IMR-90 (cell line): Measurements from ENCODE around the gene PLD6. TPM values are rescaled to one million over a fixed set of nuclear protein-coding genes. Genes with fewer than 3 reads are reported as not detected.

Source experiments
- ATAC-seq: fragments of 200-7000 bp; cut with Tn5 transposase; 2 replicates; pipeline ENCODE4 v1.9.1; 2020; ENCODE audit warnings: low read depth, mild to moderate bottlenecking, moderate library complexity
- BruUV-seq: library from RNA; stranded (reverse); fragments of 400-500 nt; replicated peaks from 2 replicates; lab custom pipeline; 2021; lab: Mats Ljungman, UMichigan
- CTCF ChIA-PET: fragments of 300-600 bp; formaldehyde crosslinking; extraction: SDS; loops from one replicate; lab custom pipeline; 2021; ENCODE audit warnings: antibody characterized with exemption; lab: Yijun Ruan, JAX
- POLR2A ChIA-PET: fragments of 300-600 bp; sonication (Branson Sonifier 250); formaldehyde crosslinking; loops from one replicate; lab custom pipeline; 2022; ENCODE audit warnings: antibody characterized with exemption; ENCODE audit not compliant: unreplicated experiment; lab: Charles Lee
- DNase-seq: peaks from one replicate; pipeline ENCODE4 v3.0.0; 2013
- H2AFZ ChIP-seq: replicated peaks from 2 replicates; pipeline ENCODE3; 2013; ENCODE audit warnings: low read length, mild to moderate bottlenecking; ENCODE audit not compliant: poor library complexity
- H2AK5ac ChIP-seq: 2 replicates; pipeline ENCODE4 v1.6.1; 2013; ENCODE audit warnings: low read depth, low read length, inconsistent platforms
- H2AK9ac ChIP-seq: replicated peaks from 2 replicates; pipeline ENCODE3; 2013; ENCODE audit warnings: mild to moderate bottlenecking, low read depth, low read length, moderate library complexity; ENCODE audit not compliant: poor library complexity
- H2BK120ac ChIP-seq: 2 replicates; pipeline ENCODE4 v1.6.1; 2013; ENCODE audit warnings: low read depth, low read length, inconsistent platforms
- H2BK15ac ChIP-seq: 3 replicates; pipeline ENCODE4 v1.6.1; 2013; ENCODE audit warnings: low read depth, low read length, inconsistent platforms
- H2BK20ac ChIP-seq: 2 replicates; pipeline ENCODE4 v1.6.1; 2013; ENCODE audit warnings: low read depth, mild to moderate bottlenecking, inconsistent platforms, low read length, moderate library complexity
- H2BK5ac ChIP-seq: 2 replicates; pipeline ENCODE4 v1.6.1; 2013; ENCODE audit warnings: mild to moderate bottlenecking, low read depth, low read length, inconsistent platforms; ENCODE audit not compliant: poor library complexity, severe bottlenecking
- H3K14ac ChIP-seq: replicated peaks from 2 replicates; pipeline ENCODE4 v1.6.1; 2013; ENCODE audit warnings: low read depth, low read length, inconsistent platforms
- H3K18ac ChIP-seq: 2 replicates; pipeline ENCODE4 v1.6.1; 2013; ENCODE audit warnings: low read depth, low read length, control low read depth
- H3K23ac ChIP-seq: 2 replicates; pipeline ENCODE4 v1.6.1; 2013; ENCODE audit warnings: low read depth, low read length, inconsistent platforms
- H3K27ac ChIP-seq: 2 replicates; pipeline ENCODE4 v1.5.1; 2013; ENCODE audit warnings: mild to moderate bottlenecking, control low read depth, low read length; ENCODE audit not compliant: insufficient read depth
- H3K27me3 ChIP-seq: 2 replicates; pipeline ENCODE4 v1.6.1; 2013; ENCODE audit warnings: low read length; ENCODE audit not compliant: control insufficient read depth, insufficient read depth
- H3K36me3 ChIP-seq: 2 replicates; pipeline ENCODE4 v1.6.1; 2013; ENCODE audit warnings: low read length, mixed read lengths; ENCODE audit not compliant: control insufficient read depth, insufficient read depth
- H3K4ac ChIP-seq: 2 replicates; pipeline ENCODE4 v1.6.1; 2013; ENCODE audit warnings: low read depth, low read length, inconsistent platforms
- H3K4me1 ChIP-seq: 2 replicates; pipeline ENCODE4 v1.6.1; 2013; ENCODE audit warnings: low read length, mixed read lengths; ENCODE audit not compliant: control insufficient read depth, insufficient read depth
- H3K4me2 ChIP-seq: 2 replicates; pipeline ENCODE4 v1.6.1; 2013; ENCODE audit warnings: low read depth, mild to moderate bottlenecking, control low read depth, low read length, moderate library complexity
- H3K4me3 ChIP-seq: 2 replicates; pipeline ENCODE4 v1.5.1; 2013; ENCODE audit warnings: low read depth, mild to moderate bottlenecking, control low read depth, low read length, moderate library complexity; ENCODE audit not compliant: insufficient read depth
- H3K56ac ChIP-seq: 2 replicates; pipeline ENCODE4 v1.6.1; 2013; ENCODE audit warnings: low read length, inconsistent platforms; ENCODE audit not compliant: insufficient read depth; ENCODE audit errors: extremely low read depth
- H3K79me1 ChIP-seq, 2 experiments: 2 replicates each; pipeline ENCODE4 v1.6.1; 2013; ENCODE audit warnings: low read length in 2 of 2, inconsistent platforms in 1 of 2, low read depth in 1 of 2
- H3K9ac ChIP-seq: 2 replicates; pipeline ENCODE4 v1.6.1; 2013; ENCODE audit warnings: low read depth, low read length, control low read depth
- H3K9me1 ChIP-seq: 2 replicates; pipeline ENCODE4 v1.6.1; 2013; ENCODE audit warnings: low read length, inconsistent platforms; ENCODE audit not compliant: insufficient read depth
- H3K9me3 ChIP-seq: 2 replicates; pipeline ENCODE4 v1.6.1; 2013; ENCODE audit warnings: low read length; ENCODE audit not compliant: control insufficient read depth, insufficient read depth
- H4K20me1 ChIP-seq: 2 replicates; pipeline ENCODE4 v1.6.1; 2013; ENCODE audit warnings: low read length, inconsistent platforms; ENCODE audit not compliant: insufficient read depth
- H4K5ac ChIP-seq: 2 replicates; pipeline ENCODE4 v1.6.1; 2013; ENCODE audit warnings: mild to moderate bottlenecking, low read depth, low read length, control low read depth
- H4K8ac ChIP-seq, 2 experiments: 2 replicates each; pipeline ENCODE4 v1.6.1; 2013; ENCODE audit warnings: low read depth in 2 of 2, low read length in 2 of 2, control low read depth in 1 of 2, inconsistent platforms in 1 of 2
- H4K91ac ChIP-seq: 2 replicates; pipeline ENCODE4 v1.6.1; 2013; ENCODE audit warnings: low read depth, low read length, inconsistent platforms; ENCODE audit not compliant: insufficient read depth
- BHLHE40 ChIP-seq: fragments of 150-350 bp; IDR thresholded peaks from 2 replicates; pipeline ENCODE4 v1.6.1; 2016; ENCODE audit warnings: mild to moderate bottlenecking, low read depth, low read length
- CEBPB ChIP-seq: IDR thresholded peaks from 2 replicates; pipeline ENCODE4 v1.6.1; 2012; ENCODE audit warnings: low read depth, low read length, improper control_type of control experiment
- FOS ChIP-seq: fragments of 150-350 bp; IDR thresholded peaks from 2 replicates; pipeline ENCODE4 v1.6.1; 2016; ENCODE audit warnings: low read depth, low read length
- MAFK ChIP-seq: IDR thresholded peaks from 2 replicates; pipeline ENCODE4 v1.6.1; 2012; ENCODE audit warnings: low read depth, low read length, improper control_type of control experiment
- MAZ ChIP-seq: IDR thresholded peaks from 2 replicates; pipeline ENCODE4 v1.6.1; 2012; ENCODE audit warnings: low read depth, mild to moderate bottlenecking, low read length, improper control_type of control experiment, moderate library complexity, borderline replicate concordance
- MXI1 ChIP-seq: IDR thresholded peaks from 2 replicates; pipeline ENCODE4 v1.6.1; 2012; ENCODE audit warnings: low read depth, mild to moderate bottlenecking, low read length, moderate library complexity, borderline replicate concordance
- NFE2L2 ChIP-seq: fragments of 150-350 bp; IDR thresholded peaks from 2 replicates; pipeline ENCODE4 v1.6.1; 2016; ENCODE audit warnings: low read depth, mild to moderate bottlenecking, low read length
- POLR2A ChIP-seq: IDR thresholded peaks from 2 replicates; pipeline ENCODE4 v1.6.1; 2012; ENCODE audit warnings: mild to moderate bottlenecking, low read depth, low read length
- RCOR1 ChIP-seq: IDR thresholded peaks from 2 replicates; pipeline ENCODE4 v1.6.1; 2012; ENCODE audit warnings: mild to moderate bottlenecking, low read length, improper control_type of control experiment; ENCODE audit not compliant: insufficient replicate concordance
- RFX5 ChIP-seq: IDR thresholded peaks from 2 replicates; pipeline ENCODE4 v1.8.0; 2012; ENCODE audit warnings: low read depth, mild to moderate bottlenecking, low read length, moderate library complexity
- WGBS, 2 experiments: methylation state at CpG; one replicate each; pipeline versions ENCODE4 v1.1.5 to v1.1.7; 2013; ENCODE audit warnings: missing lambda C conversion rate in 2 of 2; ENCODE audit not compliant: insufficient read length in 1 of 2; ENCODE audit errors: extremely low coverage in 2 of 2; 5-methylcytosine and 5-hydroxymethylcytosine counted together
- dilution Hi-C: fragments of 300-500 bp; cut with HindIII; formaldehyde crosslinking; loops from one replicate; pipeline ENCODE4 v1.14.3; 2018; ENCODE audit warnings: low sequenced_read_pairs; ENCODE audit not compliant: unreplicated experiment
- in situ Hi-C: fragments of 300-500 bp; cut with MboI; formaldehyde crosslinking; loops from 3 replicates; pipeline ENCODE4 v1.14.3; 2019; ENCODE audit warnings: low sequenced_read_pairs, inconsistent platforms, mixed read lengths
- intact Hi-C: fragments of 100-400 bp; cut with micrococcal nuclease; formaldehyde crosslinking; loops from 2 replicates; pipeline ENCODE4 v1.10.0; 2022
- polyA plus RNA-seq, 3 experiments: library from polyadenylated mRNA; depleted of rRNA; stranded (reverse); fragments of >200 nt; gene quantifications; 2 replicates each; pipeline ENCODE4 v1.2.3, GENCODE V29; 2012; ENCODE audit warnings: low replicate concordance in 1 of 3
- total RNA-seq: library from RNA; depleted of rRNA; stranded (reverse); fragments of >200 nt; gene quantifications from 2 replicates; pipeline ENCODE4 v1.2.3, GENCODE V29; 2012
- TF ChIP-seq, protein P1 (sequence below): conservative IDR thresholded peaks from 2 replicates; pipeline ENCODE4 v1.5.1; 2012; ENCODE audit warnings: mild to moderate bottlenecking, low read depth, low read length, improper control_type of control experiment
- TF ChIP-seq, protein P2 (sequence below): fragments of 150-350 bp; IDR thresholded peaks from 2 replicates; pipeline ENCODE4 v1.6.1; 2017; ENCODE audit warnings: mild to moderate bottlenecking, antibody characterized with exemption, low read length, low read depth

The PLD6 gene
- total and polyA plus RNA-seq, 2 of the 4 experiments (the other 2 are of a cell fraction), result 1.1 to 1.5 TPM

- Histone ChIP-seq H2AK5ac (no peak overlapping the region), H3K27me3 (no peaks in the 10 kb centered on the region), H3K14ac (no peak overlapping the region), H3K56ac (no peak overlapping the region), H3K18ac (no peak overlapping the region), H2BK20ac (no peak overlapping the region), H2BK5ac (no peak overlapping the region), H3K36me3 (peaks cover 38% of the 10 kb centered on the region), H2BK120ac (no peak overlapping the region), H3K23ac (no peak overlapping the region), H3K9me3 (no peaks in the 10 kb centered on the region), H2AK9ac (no peak overlapping the region), H4K91ac (no peak overlapping the region), H4K8ac (no peak overlapping the region), H3K4me1 (peaks cover 17% of the 10 kb centered on the region), H3K4ac (no peak overlapping the region), H4K20me1 (peaks cover 2% of the 10 kb centered on the region; the same call in 1 of the 2 replicates), H3K4me3 (no peak overlapping the region), H3K4me2 (no peak overlapping the region), H3K27ac (no peak overlapping the region), H4K5ac (no peak overlapping the region), H2AFZ (no peak overlapping the region), H3K9me1 (peaks cover 16% of the 10 kb centered on the region), H3K9ac (no peak overlapping the region), H3K79me1 (peaks cover 0 to 24% of the 10 kb centered on the region in 2 experiments; a peak in 3 of 4 replicates), H2BK15ac (no peak overlapping the region)
- dilution Hi-C loops (no loop called here), in situ Hi-C loops (no loop called here), intact Hi-C loops (no loop called here)
- ChIA-PET POLR2A (no interaction called here), CTCF (no interaction called here)
- ATAC-seq (no peak), DNase-seq (no peak)
- no TSS peak for BruUV-seq
- TF ChIP-seq BHLHE40 (no peak), NFE2L2 (no peak), MAFK (no peak), RFX5 (no peak), POLR2A (no peak), RCOR1 (no peak), CEBPB (no peak), MXI1 (no peak), MAZ (no peak), FOS (no peak)
- TF ChIP-seq, protein P1, sequence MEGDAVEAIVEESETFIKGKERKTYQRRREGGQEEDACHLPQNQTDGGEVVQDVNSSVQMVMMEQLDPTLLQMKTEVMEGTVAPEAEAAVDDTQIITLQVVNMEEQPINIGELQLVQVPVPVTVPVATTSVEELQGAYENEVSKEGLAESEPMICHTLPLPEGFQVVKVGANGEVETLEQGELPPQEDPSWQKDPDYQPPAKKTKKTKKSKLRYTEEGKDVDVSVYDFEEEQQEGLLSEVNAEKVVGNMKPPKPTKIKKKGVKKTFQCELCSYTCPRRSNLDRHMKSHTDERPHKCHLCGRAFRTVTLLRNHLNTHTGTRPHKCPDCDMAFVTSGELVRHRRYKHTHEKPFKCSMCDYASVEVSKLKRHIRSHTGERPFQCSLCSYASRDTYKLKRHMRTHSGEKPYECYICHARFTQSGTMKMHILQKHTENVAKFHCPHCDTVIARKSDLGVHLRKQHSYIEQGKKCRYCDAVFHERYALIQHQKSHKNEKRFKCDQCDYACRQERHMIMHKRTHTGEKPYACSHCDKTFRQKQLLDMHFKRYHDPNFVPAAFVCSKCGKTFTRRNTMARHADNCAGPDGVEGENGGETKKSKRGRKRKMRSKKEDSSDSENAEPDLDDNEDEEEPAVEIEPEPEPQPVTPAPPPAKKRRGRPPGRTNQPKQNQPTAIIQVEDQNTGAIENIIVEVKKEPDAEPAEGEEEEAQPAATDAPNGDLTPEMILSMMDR, result no peak
- TF ChIP-seq, protein P2, sequence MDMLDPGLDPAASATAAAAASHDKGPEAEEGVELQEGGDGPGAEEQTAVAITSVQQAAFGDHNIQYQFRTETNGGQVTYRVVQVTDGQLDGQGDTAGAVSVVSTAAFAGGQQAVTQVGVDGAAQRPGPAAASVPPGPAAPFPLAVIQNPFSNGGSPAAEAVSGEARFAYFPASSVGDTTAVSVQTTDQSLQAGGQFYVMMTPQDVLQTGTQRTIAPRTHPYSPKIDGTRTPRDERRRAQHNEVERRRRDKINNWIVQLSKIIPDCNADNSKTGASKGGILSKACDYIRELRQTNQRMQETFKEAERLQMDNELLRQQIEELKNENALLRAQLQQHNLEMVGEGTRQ, result no peak
- 64% methylated on average over 4 of the region's 14 CpGs; no CpG with 5 or more reads in 1 of the 2 experiments for WGBS, 2 experiments
These were observed 19.3 kb downstream of the PLD6 start for GRCh38 chr17:17186551-17187505.
